Right renal pelvis (tissue), 4 donors: ENCODE data around the gene PTPRG. TPM values are rescaled to one million over a fixed set of nuclear protein-coding genes. Genes with fewer than 3 reads are reported as not detected.

ENCODE experiments used
- DNase-seq, 4 donors: peaks; one replicate each; pipeline ENCODE4 v3.0.0-alpha.2; 2013; ENCODE audit warnings: low read depth in 4 of 4, low spot score in 3 of 4, missing footprints in 1 of 4
- polyA plus RNA-seq, 4 donors: library from polyadenylated mRNA; unstranded; fragments of 120-200 nt; gene quantifications; one replicate each; pipeline ENCODE4 v1.2.1, GENCODE V29; 2013; ENCODE audit not compliant: insufficient read length in 4 of 4

Gene PTPRG
- polyA plus RNA-seq, 4 donors, result 76.3 to 93.4 (median 85.3) TPM

DNA sequence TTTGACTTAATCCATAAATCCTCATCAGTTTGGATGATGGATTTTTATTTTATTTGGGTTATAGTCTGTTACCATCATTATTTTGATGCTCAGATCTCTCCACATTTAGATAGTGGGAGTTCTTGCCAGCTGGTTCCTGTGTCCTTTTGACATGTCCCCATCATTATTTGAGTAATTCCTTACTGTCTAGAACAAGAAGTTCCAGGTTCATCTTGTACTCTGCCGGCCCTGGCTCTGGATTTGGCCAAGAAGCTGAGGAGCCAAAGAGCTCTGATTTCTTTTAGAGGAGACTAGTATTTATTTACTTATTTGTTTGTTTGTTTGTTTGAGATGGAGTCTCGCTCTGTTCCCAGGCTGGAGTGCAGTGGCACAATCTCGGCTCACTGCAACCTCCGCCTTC lies 54.3 kb downstream of the PTPRG start:
- DNase-seq, result no peak

DNA sequence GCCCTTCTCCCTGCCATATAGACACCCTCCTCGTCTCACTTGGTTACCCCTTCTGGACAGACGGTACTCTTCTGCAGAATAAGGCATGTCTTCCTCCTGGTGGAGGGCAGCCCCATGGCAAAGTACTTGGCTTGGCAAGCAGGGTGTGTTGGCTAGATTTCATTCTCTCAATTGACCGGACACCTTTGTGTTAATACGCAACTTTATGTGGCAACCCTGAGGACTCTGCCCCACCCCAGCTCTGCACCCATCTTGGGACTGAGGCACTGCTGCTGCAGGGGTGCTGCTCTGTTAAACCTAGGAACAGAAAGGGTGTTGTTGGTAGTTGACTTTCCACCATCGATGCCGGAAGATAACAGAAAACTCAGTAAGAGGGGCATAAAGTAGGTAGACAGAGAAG lies 55.2 kb downstream of the PTPRG start:
- no peak for DNase-seq

DNA sequence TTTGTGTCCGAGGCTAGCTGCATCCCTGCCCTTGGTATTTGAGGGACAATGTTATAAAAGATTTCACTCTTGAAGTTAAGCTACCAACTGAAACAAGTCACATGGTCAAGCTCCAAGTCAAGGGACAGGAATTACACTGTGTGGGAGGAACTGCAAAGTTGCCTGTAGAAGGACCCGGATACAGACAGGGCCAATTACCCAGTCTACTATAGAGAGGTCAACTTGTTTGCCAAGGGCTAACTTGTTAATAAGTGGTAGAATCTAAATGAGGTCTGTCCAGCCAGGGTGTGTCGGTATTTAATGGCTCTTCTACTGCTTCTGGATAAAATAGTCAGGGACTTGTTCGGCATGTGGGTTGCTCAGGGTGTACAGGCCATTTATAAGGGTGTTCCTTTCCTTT lies 55.7 kb downstream of the PTPRG start:
- peak in 3 of 4 donors; percentile 28 to 31 (median 28) for DNase-seq

DNA sequence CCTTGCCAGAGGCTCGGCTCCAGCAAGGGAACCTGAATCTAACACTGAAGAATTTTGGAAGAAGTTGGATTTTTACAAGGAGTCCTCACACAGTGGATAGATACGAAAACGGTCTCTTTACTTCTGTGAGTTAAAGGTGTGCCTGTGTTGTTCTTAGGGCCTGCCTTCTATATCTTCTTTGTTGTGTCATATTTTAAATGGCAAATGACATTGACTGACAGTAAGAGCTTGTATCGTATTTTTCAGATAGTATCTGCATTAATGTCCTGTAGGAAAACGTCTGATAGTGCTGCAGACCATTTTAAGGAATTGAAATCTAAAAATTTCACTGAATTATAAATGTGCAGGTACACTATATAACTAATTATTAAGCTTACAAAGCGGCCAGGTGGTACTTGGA lies 56.3 kb downstream of the PTPRG start:
- DNase-seq, result no peak

DNA sequence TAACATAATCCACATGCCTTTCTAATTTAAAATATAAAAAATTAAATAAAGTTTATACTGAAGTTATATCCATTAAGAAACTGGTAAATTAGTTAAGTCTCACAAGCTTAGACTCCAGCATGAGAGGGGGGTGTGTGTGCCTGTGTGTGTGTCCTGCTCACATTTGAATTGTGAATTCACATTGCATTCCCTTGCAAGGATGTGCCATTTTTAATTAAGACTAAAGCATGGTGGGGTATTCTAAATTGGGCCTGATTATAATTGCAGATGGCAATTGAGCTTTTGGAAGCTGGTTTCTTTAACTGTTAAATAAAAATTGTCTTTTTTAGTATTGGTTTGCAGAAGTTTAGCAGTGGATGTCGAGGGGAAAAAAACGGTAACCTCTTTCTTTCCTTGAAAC lies 56.9 kb downstream of the PTPRG start:
- no peak for DNase-seq

DNA sequence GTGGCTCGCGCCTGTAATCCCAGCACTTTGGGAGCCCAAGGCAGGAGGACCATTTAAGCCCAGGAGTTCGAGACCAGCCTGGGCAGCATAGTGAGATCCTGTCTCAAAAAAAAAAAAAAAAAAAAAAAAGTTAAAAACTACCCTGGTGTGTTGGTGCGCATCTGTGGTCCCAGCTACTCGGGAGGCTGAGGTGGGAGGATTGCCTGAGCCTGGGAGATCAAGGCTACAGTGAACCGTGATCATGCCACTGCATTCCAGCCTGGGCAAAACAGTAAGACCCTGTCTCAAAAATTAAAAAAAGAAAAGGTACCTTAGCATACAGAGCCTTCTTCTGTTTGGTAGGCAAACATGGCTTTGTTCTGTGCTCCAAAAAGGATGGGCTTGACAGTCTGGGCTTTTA lies 57.5 kb downstream of the PTPRG start:
- DNase-seq, result no peak

DNA sequence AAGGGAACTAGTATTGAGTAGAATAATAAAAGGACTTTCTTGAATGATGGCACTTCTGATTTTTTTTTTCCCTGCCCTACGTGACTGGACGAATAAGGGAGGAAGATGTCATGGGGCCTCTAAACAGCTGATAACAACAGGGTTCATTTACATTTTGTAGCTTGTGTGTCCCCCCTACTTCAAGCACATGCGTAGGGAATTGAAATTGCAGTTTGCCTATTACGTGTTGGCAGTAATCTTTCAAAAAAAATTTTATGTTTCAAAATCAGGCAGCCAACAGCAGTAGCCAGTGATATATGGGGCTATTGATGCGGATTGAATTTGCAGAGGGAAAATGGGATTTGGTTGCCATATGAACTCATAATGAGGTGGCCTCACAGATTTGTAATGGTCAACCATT lies 58.7 kb downstream of the PTPRG start:
- no peak for DNase-seq

DNA sequence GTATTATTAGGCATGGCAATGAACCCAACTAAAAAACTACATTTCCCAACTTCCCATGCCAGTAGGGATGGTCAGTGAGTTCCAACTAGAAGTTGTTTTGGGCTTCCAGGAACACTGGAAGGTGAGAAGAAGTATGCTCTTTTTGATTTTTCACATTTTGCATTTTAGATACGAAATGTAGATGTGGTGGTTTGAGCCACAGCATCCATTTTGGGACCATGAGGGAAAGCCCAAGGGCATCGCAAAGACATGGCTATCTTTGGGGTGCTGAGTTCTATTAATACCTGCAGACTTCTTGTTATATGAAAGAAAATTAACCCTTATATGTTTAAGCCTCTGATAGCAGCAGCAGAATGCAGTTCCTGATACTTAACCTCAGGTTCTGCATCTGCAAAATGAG lies 62.9 kb downstream of the PTPRG start:
- no peak for DNase-seq

DNA sequence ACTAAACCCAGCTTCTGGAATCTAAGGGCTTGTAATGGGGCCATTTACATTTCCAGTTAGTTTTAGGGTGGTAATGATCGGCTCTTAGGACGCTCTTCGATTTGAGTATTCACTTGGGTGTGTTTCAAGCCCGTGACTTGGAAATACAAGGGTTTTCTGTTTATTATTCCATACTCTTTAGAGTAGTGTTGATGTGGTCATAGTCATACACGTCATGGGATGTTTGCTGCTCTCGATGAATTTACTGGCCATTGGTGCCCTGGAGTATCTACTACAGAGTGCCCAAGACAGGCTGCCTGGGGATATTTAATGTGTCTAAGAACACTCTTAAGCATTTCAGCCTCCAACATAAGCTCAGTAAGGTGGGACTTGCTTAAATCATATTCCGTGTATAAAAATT lies 64.1 kb downstream of the PTPRG start:
- DNase-seq, result no peak

DNA sequence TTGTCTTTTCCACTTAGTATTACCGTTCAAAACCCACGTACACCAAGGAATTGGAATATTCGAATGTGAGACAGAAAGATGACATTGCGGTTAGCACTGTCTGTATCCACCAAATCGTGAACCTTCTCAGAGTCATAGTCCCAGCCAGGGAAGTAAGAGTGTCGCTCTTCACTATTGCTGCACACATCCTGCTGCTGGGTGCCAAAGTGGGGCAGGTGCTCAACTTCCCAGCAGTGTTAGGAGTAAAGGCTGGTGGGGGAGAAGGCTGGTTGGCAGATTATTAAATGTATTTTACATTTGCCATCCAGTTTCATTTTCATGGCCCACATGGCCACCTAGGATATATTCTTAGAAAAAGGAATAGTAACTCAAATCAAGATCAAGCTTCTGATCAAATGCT lies 65.1 kb downstream of the PTPRG start:
- DNase-seq, result no peak

DNA sequence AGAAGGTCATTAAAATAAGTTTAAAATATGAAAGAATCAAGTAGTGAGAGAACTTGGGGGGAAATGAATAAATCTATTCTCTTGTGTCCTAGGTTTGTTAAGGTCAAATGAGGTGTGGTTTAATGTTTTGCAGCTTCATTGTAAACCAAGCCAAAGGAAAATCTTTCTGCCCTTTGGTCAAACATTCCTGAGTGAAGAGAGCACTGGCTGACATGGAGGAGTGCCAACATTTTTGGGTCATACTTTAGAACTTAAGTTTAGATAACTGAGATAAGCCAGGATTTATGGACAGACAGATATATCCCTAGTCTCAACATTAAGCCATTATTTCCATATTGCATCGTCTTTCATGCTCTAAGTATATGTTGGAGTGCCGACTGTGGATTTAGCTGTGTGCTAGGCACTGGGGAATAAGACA lies 66.4 kb downstream of the PTPRG start:
- DNase-seq, result no peak

DNA sequence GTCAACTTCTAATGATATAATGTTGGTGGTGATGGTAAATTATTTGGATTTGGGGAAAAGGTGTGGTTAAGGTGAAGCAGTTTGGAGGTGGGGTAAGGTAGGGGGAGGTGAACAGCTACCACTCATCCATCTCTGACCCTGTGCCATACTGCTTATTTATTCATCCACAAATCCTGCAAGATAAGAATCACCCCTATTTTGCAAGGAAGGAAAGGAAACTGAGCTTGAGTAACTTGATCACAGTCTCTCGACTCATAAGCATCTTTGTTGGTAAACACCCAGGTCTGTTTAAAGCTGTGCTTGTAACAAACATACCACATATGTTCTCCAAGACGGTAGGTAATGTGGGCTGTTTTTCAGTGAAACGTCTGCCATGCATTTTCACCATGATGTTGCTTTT lies 67.3 kb downstream of the PTPRG start:
- DNase-seq, result no peak

DNA sequence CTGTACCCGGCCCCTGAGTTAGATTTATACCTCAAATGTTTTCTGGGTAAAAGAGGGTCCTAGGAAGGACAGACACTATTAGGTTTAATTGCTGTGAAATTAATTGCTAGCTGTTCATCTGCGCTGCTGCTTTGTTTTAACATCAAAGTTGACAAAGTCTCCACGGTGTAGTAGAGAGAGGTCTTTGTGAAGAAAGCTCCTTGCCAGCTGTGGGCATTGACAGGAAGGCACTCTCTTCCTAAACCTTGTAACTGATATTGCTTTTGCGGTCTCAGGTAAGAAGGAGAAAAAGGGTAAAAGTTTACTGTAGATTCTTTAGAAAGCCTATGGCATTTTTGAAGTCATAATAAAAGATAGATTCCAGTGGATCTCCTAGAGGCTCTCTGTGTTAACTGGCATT lies 68.1 kb downstream of the PTPRG start:
- DNase-seq, result no peak

DNA sequence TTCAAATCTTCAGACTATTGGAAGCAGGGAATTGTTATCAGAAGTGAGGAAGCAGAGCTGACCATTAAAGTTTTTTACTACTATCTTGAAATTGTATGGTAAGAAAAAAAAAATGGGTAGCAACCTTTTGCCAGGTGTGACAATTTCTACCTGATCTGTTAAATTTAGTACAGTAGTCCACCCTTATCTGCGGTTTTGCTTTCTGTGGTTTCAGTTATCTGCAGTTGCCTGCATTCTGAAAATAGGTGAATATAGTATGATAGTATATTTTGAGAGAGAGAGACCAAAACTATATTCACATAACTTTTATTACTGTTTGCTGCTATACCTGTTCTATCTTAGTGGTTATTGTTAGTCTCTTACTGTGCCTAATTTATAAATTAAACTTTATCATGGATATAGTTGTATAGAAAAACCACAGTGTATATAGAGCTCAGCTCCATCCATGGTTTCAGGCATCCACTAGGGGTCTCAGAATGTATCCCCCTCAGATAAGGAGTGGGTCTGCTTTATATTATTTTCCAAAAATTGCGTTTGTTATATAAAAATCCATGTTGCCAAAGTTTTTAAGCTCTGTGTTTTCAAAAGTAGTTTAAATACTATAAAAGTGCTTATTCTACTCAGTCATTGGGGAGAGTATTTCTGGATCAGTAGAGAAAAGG lies 69.9 kb downstream of the PTPRG start:
- DNase-seq, result no peak

DNA sequence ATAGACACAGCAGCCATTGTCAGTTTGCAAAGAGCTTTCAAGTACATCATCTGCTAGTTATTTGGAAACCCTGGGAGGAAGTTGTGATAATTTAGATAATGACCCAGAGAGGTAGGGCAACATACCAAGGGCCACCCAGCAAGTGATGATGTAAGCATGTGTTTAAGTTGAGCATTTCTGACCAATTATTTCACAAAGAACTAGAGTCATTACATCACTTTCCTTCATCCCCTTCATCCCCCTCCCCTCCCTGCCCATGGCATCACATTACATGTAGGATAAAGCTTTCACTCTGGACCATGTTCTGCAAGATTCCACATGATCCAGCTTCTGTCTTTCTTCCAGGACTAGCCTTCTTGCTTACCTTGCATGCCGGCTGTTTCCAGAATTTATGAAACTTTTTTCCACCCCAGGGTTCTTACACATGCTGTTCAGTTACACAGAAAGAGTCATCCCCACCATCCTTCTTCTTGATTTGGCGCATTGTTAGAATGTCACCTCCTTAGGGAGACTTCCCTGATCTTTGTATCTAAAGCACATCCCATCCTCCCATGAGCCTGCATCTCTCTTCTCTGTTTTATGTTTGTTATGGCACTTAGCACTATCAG lies 71.3 kb downstream of the PTPRG start:
- no peak for DNase-seq

DNA sequence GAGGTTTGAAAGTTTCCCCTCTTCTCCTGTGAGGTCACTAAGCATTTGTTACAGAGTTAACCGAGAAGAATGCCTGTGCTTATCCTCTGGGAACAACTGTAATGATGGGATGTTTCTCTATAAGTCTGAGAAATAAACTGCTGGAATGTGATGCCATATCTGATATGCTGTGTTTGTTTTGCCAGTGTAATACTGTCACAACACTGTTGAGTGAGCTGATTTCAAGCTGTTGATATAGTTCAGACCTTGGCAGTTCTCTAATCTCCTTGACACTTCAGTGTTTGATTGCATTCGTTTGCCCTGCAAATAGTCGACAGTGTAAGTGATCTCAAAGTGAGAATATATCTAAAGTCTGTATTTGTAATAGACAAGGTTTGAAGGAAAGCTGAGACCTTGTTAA lies 73.3 kb downstream of the PTPRG start:
- no peak for DNase-seq

DNA sequence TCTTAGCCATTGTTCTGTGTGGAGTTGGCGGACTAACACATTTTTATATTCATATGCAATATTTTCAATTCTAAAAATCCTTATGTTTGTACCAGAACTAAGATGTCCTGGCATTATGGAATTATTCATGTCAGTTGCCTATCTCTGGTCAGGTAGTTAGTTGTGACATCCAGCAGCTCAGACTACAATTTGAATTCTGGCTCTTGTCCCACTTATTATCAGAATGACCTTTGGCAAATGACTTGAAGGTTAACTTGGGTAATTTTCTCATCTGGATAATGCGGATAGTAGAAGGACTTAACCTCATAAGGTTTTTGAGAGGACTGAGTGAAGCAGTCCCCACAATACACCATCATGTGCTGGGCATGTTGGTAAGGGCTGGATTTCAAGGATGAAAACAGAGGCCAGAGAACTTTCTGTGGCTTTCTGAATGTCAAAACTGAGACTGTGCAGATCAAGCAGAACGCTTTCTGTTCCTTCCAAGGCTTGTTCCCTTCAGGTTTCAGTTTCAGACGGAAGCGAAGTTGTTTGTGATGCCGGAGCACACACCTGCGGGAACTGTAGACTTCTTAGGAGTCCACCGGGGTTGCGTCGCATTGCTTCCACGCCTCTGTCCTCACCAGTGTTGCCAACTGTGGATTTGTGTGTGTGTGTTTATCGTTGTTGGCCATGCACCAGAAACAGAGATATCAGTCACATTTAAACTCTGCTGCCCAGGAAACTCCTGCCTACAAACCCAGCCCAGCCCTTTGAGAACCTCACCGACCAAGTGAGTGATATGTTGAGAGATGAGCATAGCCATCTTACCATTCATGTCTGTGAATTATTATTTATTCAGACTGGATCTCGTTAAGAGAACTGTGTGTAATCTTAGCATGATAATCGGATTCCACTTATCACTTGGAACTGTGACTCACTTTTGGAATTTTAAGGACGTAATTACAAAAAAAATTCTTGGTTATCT lies 76.0 kb downstream of the PTPRG start:
- no peak for DNase-seq

DNA sequence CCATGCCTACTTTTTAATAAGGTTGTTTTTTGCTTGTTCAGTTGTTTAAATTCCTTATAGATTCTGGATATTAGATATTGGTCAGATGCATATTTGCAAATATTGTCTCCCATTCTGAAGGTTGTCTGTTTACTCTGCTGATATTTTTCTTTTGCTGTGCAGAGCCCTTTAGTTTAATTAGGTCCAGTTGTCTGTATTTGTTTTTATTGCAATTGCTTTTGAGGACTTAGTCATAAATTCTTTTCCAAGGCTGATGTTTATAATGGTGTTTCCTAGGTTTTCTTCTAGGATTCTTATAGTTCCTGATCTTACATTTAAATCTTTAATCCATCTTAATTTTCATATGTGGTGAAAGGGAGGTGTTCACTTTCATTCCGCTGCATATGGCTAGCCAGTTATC lies 77.4 kb downstream of the PTPRG start:
- no peak for DNase-seq

DNA sequence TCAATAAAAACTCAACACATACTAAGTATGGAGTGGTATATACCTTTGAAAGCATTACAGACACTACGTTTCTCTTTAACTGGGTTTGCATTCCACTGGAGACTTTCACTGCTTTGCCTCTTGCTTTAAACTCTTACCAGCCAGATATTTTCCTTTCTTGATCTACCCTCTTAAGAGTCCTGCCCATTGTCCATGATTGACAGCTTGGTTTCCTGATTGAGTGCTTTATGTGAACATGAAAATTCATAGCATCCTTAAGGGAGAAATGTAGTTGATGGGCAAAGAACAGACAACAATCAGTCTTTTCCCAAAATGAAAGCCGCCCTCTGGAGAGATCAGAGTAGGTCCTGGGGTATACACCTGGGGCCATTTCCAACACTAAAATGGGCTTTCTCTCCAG lies 78.6 kb downstream of the PTPRG start:
- no peak for DNase-seq

DNA sequence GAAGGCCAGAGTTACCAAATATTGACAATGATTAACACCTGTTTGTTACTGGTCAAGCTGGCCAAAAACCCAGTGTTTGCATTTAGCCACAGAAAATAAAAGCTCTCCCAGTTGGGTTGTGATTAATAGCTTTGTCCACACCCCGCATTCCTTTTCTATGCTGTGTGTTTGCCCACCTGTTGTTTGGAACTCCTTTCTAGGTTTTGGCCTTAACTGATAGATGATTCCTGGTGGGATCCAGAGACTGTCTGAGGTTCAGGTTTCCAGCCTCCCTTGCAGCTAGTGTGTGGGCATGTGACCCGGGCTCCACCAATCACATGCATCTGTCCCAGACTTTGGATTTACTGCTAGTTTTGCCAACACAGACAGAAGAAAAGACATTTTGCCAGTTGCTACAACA lies 83.8 kb downstream of the PTPRG start:
- DNase-seq, result no peak

DNA sequence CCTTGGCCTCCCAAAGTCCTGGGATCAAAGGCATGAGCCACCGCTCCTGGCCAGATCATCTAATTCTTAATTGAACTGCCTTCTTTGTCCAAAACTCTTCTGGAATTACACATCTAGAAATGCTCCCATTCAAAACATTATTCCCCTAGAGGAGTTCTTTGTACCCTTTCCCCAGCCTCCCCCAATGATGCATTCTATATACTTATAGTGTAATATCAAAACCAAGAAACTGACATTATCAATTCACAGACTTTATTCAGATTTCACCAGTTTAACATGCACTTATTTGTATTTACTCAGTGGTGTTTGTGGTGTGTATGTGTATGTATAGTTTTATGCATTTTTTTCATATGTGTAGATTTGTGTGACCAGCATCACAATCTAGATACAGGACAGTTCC lies 85.0 kb downstream of the PTPRG start:
- no peak for DNase-seq
